ENCODE measurements around the gene DACT3. TPM values are rescaled to one million over a fixed set of nuclear protein-coding genes. Genes with fewer than 3 reads are reported as not detected.

Gene DACT3
- polyA plus RNA-seq, 1 of the 3 experiments (the other 2 are of a cell fraction): 9.5 TPM

DNA sequence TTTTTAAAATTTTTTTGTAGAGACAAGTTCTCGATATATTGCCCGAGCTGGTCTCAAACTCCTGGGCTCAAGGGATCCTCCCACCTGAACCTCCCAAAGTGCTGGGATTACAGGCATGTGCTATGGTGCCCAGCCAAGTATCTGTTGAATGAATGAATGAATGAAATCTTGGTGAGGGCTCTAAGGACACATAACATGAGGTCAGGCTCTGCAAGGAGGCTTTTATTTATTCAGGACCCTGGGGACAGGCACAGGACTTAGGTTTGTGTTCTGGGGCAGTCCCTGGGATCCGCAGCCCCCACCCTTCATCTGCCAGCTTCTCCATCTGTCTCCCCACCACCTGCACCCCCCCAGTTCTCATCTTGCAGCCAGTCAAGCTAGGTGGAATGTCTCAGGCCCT lies 40.7 kb downstream of the DACT3 start:
- ChIA-PET CTCF (interaction anchor here (0.9 to 23.7 kb wide), 8 partner anchors 8 to 91 kb away, joined by 3 to 471 read pairs (median 4); partner anchors contain the start of genes CALM3 and DACT3), POLR2A (interaction anchor here (0.6 to 3.7 kb wide), 9 partner anchors 10 to 1099 kb away, joined by 3 to 100 read pairs (median 4); partner anchors contain the start of genes CALM3, DACT3, GNG8 and SLC1A5)
- 71% methylated on average over 3 of the region's 3 CpGs for WGBS (ENCODE audit: low lambda C conversion rate)
- no peaks in the 10 kb centered on the region for H3K79me2 ChIP-seq (ENCODE audit: insufficient read depth)
- TF ChIP-seq CHD2 (IDR thresholded peaks at IDR 0.05; ENCODE audit: low read length, partially characterized antibody) (no peak), TAF1 (IDR thresholded peaks at IDR 0.05; ENCODE audit: borderline replicate concordance, low read depth, low read length) (no peak), RAD21 (IDR thresholded peaks at IDR 0.05; ENCODE audit: low read length) (no peak), NFIC (IDR thresholded peaks at IDR 0.05; ENCODE audit: borderline replicate concordance) (no peak), GATA2 (CRISPR knock-in tag; IDR thresholded peaks at IDR 0.05) (no peak), NRF1 (IDR thresholded peaks at IDR 0.05; ENCODE audit: low read depth, low read length) (no peak), JUND (IDR thresholded peaks at IDR 0.05) (no peak), MEF2A (IDR thresholded peaks at IDR 0.05; ENCODE audit: borderline replicate concordance, low read depth) (no peak), MXI1 (IDR thresholded peaks at IDR 0.05; ENCODE audit: low read depth, low read length) (no peak), FOXM1 (IDR thresholded peaks at IDR 0.05; ENCODE audit: low read depth) (no peak), POLR2AphosphoS5 (IDR thresholded peaks at IDR 0.05; ENCODE audit: low read depth, low read length) (no peak), RFX5 (IDR thresholded peaks at IDR 0.05; ENCODE audit: low read length) (no peak), EZH2phosphoT487 (IDR thresholded peaks at IDR 0.05; ENCODE audit: borderline replicate concordance, low read depth) (no peak), GABPA (IDR thresholded peaks at IDR 0.05; ENCODE audit: low read depth) (no peak)
- TF ChIP-seq, protein P1, sequence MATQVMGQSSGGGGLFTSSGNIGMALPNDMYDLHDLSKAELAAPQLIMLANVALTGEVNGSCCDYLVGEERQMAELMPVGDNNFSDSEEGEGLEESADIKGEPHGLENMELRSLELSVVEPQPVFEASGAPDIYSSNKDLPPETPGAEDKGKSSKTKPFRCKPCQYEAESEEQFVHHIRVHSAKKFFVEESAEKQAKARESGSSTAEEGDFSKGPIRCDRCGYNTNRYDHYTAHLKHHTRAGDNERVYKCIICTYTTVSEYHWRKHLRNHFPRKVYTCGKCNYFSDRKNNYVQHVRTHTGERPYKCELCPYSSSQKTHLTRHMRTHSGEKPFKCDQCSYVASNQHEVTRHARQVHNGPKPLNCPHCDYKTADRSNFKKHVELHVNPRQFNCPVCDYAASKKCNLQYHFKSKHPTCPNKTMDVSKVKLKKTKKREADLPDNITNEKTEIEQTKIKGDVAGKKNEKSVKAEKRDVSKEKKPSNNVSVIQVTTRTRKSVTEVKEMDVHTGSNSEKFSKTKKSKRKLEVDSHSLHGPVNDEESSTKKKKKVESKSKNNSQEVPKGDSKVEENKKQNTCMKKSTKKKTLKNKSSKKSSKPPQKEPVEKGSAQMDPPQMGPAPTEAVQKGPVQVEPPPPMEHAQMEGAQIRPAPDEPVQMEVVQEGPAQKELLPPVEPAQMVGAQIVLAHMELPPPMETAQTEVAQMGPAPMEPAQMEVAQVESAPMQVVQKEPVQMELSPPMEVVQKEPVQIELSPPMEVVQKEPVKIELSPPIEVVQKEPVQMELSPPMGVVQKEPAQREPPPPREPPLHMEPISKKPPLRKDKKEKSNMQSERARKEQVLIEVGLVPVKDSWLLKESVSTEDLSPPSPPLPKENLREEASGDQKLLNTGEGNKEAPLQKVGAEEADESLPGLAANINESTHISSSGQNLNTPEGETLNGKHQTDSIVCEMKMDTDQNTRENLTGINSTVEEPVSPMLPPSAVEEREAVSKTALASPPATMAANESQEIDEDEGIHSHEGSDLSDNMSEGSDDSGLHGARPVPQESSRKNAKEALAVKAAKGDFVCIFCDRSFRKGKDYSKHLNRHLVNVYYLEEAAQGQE (IDR thresholded peaks at IDR 0.05; ENCODE audit: low read depth, low read length): no peak
- TF ChIP-seq, protein P2, sequence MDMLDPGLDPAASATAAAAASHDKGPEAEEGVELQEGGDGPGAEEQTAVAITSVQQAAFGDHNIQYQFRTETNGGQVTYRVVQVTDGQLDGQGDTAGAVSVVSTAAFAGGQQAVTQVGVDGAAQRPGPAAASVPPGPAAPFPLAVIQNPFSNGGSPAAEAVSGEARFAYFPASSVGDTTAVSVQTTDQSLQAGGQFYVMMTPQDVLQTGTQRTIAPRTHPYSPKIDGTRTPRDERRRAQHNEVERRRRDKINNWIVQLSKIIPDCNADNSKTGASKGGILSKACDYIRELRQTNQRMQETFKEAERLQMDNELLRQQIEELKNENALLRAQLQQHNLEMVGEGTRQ (IDR thresholded peaks at IDR 0.05; ENCODE audit: borderline replicate concordance, low read depth, low read length): no peak
- TF ChIP-seq, protein P3, sequence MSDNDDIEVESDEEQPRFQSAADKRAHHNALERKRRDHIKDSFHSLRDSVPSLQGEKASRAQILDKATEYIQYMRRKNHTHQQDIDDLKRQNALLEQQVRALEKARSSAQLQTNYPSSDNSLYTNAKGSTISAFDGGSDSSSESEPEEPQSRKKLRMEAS (IDR thresholded peaks at IDR 0.05; ENCODE audit: low read depth): no peak
- TF ChIP-seq, protein P4, sequence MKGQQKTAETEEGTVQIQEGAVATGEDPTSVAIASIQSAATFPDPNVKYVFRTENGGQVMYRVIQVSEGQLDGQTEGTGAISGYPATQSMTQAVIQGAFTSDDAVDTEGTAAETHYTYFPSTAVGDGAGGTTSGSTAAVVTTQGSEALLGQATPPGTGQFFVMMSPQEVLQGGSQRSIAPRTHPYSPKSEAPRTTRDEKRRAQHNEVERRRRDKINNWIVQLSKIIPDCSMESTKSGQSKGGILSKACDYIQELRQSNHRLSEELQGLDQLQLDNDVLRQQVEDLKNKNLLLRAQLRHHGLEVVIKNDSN (IDR thresholded peaks at IDR 0.05; ENCODE audit: borderline replicate concordance, low read depth): no peak
- TF ChIP-seq, protein P5, sequence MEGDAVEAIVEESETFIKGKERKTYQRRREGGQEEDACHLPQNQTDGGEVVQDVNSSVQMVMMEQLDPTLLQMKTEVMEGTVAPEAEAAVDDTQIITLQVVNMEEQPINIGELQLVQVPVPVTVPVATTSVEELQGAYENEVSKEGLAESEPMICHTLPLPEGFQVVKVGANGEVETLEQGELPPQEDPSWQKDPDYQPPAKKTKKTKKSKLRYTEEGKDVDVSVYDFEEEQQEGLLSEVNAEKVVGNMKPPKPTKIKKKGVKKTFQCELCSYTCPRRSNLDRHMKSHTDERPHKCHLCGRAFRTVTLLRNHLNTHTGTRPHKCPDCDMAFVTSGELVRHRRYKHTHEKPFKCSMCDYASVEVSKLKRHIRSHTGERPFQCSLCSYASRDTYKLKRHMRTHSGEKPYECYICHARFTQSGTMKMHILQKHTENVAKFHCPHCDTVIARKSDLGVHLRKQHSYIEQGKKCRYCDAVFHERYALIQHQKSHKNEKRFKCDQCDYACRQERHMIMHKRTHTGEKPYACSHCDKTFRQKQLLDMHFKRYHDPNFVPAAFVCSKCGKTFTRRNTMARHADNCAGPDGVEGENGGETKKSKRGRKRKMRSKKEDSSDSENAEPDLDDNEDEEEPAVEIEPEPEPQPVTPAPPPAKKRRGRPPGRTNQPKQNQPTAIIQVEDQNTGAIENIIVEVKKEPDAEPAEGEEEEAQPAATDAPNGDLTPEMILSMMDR (IDR thresholded peaks at IDR 0.05): no peak
- no peaks in the 10 kb centered on the region for H3K27me3 ChIP-seq (ENCODE audit: insufficient read depth)
- peak overlapping the region in 1 of 2 experiments; percentile 52; a peak in 1 of 4 replicates for H3K4me3 ChIP-seq (ENCODE audit: low read depth in 2 of 2, low read length in 1 of 2)
- H3K4me1 ChIP-seq (ENCODE audit: control insufficient read depth in 1 of 2, insufficient read depth in 2 of 2, low read depth in 1 of 2, low read length in 1 of 2): peaks cover 10 to 62% of the 10 kb centered on the region in 2 experiments
- no peaks in the 10 kb centered on the region for H4K20me1 ChIP-seq (ENCODE audit: insufficient read depth)
- no peak overlapping the region for H3K4me2 ChIP-seq
- no peak overlapping the region for H2AFZ ChIP-seq (ENCODE audit: low read depth)
- H3F3A ChIP-seq (replicated peaks; ENCODE audit: insufficient read depth): peaks cover 13% of the 10 kb centered on the region
- no peak overlapping the region for H3K9ac ChIP-seq
- no peaks in the 10 kb centered on the region for H3K9me3 ChIP-seq
- no peak for DNase-seq
- H3K27ac ChIP-seq (ENCODE audit: low read depth in 2 of 2, low read length in 1 of 2): peak overlapping the region in 1 of 2 experiments; percentile 97; a peak in 2 of 4 replicates
- no peaks in the 10 kb centered on the region for H3K9me2 ChIP-seq
- no peaks in the 10 kb centered on the region for H3K36me3 ChIP-seq (replicated peaks in 1 of 2; ENCODE audit: control insufficient read depth in 1 of 2, insufficient read depth in 2 of 2, low read length in 1 of 2)

Measured in SK-N-SH (cell line).